WTC11 (cell line): ENCODE results near the gene CORO7. TPM values are rescaled to one million over a fixed set of nuclear protein-coding genes. Genes with fewer than 3 reads are reported as not detected.

Source experiments
- ATAC-seq: fragments of 200-7000 bp; cut with Tn5 transposase; 2 replicates; pipeline ENCODE4 v1.10.0; 2021; ENCODE audit warnings: mild to moderate bottlenecking, moderate library complexity
- CTCF ChIA-PET: fragments of 300-600 bp; sonication (Branson Sonifier 250); formaldehyde crosslinking; loops from one replicate; lab custom pipeline; 2021; ENCODE audit warnings: antibody characterized with exemption; lab: Charles Lee
- POLR2A ChIA-PET: fragments of 350-600 bp; sonication (Branson Sonifier 250); formaldehyde crosslinking; loops from one replicate; lab custom pipeline; 2021; ENCODE audit warnings: antibody characterized with exemption; lab: Charles Lee
- DNase-seq: peaks from one replicate; pipeline ENCODE4 v3.0.0; 2021; ENCODE audit warnings: low spot score
- H3K27ac Mint-ChIP-seq: 2 replicates; pipeline ENCODE4 v1.8.0; 2021; ENCODE audit warnings: mixed read lengths
- H3K27me3 Mint-ChIP-seq: 2 replicates; pipeline ENCODE4 v1.8.0; 2021; ENCODE audit warnings: low read depth, mild to moderate bottlenecking, moderate library complexity, mixed read lengths
- H3K36me3 Mint-ChIP-seq: 2 replicates; pipeline ENCODE4 v1.8.0; 2021; ENCODE audit warnings: mixed read lengths
- H3K4me1 Mint-ChIP-seq: 2 replicates; pipeline ENCODE4 v1.8.0; 2022; ENCODE audit warnings: mixed read lengths
- H3K4me3 Mint-ChIP-seq: 2 replicates; pipeline ENCODE4 v1.8.0; 2021; ENCODE audit warnings: mild to moderate bottlenecking, moderate library complexity, mixed read lengths
- H3K9me3 Mint-ChIP-seq: 2 replicates; pipeline ENCODE4 v1.8.0; 2021; ENCODE audit warnings: mixed read lengths
- AR ChIP-seq: fragments of 250-450 bp; sonication (Bioruptor Pico); IDR thresholded peaks from 2 replicates; pipeline ENCODE4 v1.9.0; 2021; ENCODE audit warnings: mild to moderate bottlenecking
- ATF6 ChIP-seq: sonication (generic); formaldehyde crosslinking; IDR thresholded peaks from 2 replicates; pipeline ENCODE4 v1.8.1; 2023; ENCODE audit warnings: mild to moderate bottlenecking, missing genetic modification reagents
- CREB1 ChIP-seq: sonication (generic); formaldehyde crosslinking; IDR thresholded peaks from 2 replicates; pipeline ENCODE4 v1.8.0; 2023; ENCODE audit warnings: mild to moderate bottlenecking, missing genetic modification reagents
- CREM ChIP-seq: sonication (generic); formaldehyde crosslinking; IDR thresholded peaks from 2 replicates; pipeline ENCODE4 v1.8.1; 2022; ENCODE audit warnings: mild to moderate bottlenecking, missing genetic modification reagents, moderate library complexity
- HMGXB4 ChIP-seq: sonication (generic); formaldehyde crosslinking; IDR thresholded peaks from 2 replicates; pipeline ENCODE4 v1.8.1; 2023; ENCODE audit warnings: mild to moderate bottlenecking, moderate library complexity, missing genetic modification reagents
- MLX ChIP-seq: sonication (generic); formaldehyde crosslinking; IDR thresholded peaks from 2 replicates; pipeline ENCODE4 v1.8.1; 2023; ENCODE audit warnings: mild to moderate bottlenecking, missing genetic modification reagents, moderate library complexity
- NFATC4 ChIP-seq: fragments of 250-450 bp; sonication (Bioruptor Pico); IDR thresholded peaks from 2 replicates; pipeline ENCODE4 v1.9.0; 2021; ENCODE audit warnings: mild to moderate bottlenecking
- NFYB ChIP-seq: sonication (generic); formaldehyde crosslinking; conservative IDR thresholded peaks from 2 replicates; pipeline ENCODE4 v1.8.0; 2022; ENCODE audit warnings: low read depth, missing genetic modification reagents
- OVOL2 ChIP-seq: fragments of 250-450 bp; sonication (Bioruptor Pico); IDR thresholded peaks from 2 replicates; pipeline ENCODE4 v1.9.0; 2021; ENCODE audit warnings: mild to moderate bottlenecking, borderline replicate concordance
- PRRX2 ChIP-seq: fragments of 250-450 bp; sonication (Bioruptor Pico); IDR thresholded peaks from 2 replicates; pipeline ENCODE4 v1.8.0; 2021; ENCODE audit warnings: mild to moderate bottlenecking
- USF2 ChIP-seq: sonication (generic); formaldehyde crosslinking; IDR thresholded peaks from 2 replicates; pipeline ENCODE4 v1.8.1; 2023; ENCODE audit warnings: mild to moderate bottlenecking, missing genetic modification reagents, moderate library complexity
- ZNF121 ChIP-seq: sonication (generic); formaldehyde crosslinking; IDR thresholded peaks from 2 replicates; pipeline ENCODE4 v1.8.0; 2023; ENCODE audit warnings: missing genetic modification reagents
- ZNF138 ChIP-seq: sonication (generic); formaldehyde crosslinking; conservative IDR thresholded peaks from 2 replicates; pipeline ENCODE4 v1.8.1; 2022; ENCODE audit warnings: mild to moderate bottlenecking, moderate library complexity, missing genetic modification reagents
- ZNF232 ChIP-seq: sonication (generic); formaldehyde crosslinking; IDR thresholded peaks from 2 replicates; pipeline ENCODE4 v1.8.0; 2022; ENCODE audit warnings: mild to moderate bottlenecking, missing genetic modification reagents
- ZNF512 ChIP-seq: sonication (generic); formaldehyde crosslinking; IDR thresholded peaks from 2 replicates; pipeline ENCODE4 v1.8.1; 2022; ENCODE audit warnings: missing genetic modification reagents, borderline replicate concordance
- ZNF671 ChIP-seq: fragments of 250-450 bp; sonication (Bioruptor Pico); IDR thresholded peaks from 2 replicates; pipeline ENCODE4 v1.8.0; 2021; ENCODE audit warnings: mild to moderate bottlenecking
- ZSCAN18 ChIP-seq: fragments of 250-450 bp; sonication (Bioruptor Pico); IDR thresholded peaks from 2 replicates; pipeline ENCODE4 v2.1.2; 2022; ENCODE audit warnings: mild to moderate bottlenecking, moderate library complexity
- total RNA-seq: library from RNA; stranded (reverse); gene quantifications from 3 replicates; pipeline ENCODE4 v1.2.3, GENCODE V29; 2021

The CORO7 gene
- total RNA-seq, 1 experiment from 2014 or later: 45.5 TPM

- DNase-seq: no peak
- no peak for TF ChIP-seq HMGXB4 (CRISPR knock-in tag)
- no peak for TF ChIP-seq MLX (CRISPR knock-in tag)
- no peak for TF ChIP-seq ZNF671 (CRISPR knock-in tag)
- TF ChIP-seq ZNF512: no peak
- no peak for TF ChIP-seq ZNF138 (CRISPR knock-in tag)
- no peak for TF ChIP-seq NFATC4 (CRISPR knock-in tag)
- H3K27ac Mint-ChIP-seq: no peak overlapping the region
- CTCF ChIA-PET: interaction anchor here (1.2 to 6.1 kb wide), 6 partner anchors 8 to 71 kb away, joined by 3 to 56 read pairs (median 8); no protein-coding TSS in a partner anchor
- no peak for ATAC-seq
- peaks cover 12% of the 10 kb centered on the region for H3K27me3 Mint-ChIP-seq
- H3K4me3 Mint-ChIP-seq: no peak overlapping the region
- no peaks in the 10 kb centered on the region for H3K9me3 Mint-ChIP-seq
- H3K36me3 Mint-ChIP-seq: no peaks in the 10 kb centered on the region
- POLR2A ChIA-PET: no interaction called here
- peaks cover 34% of the 10 kb centered on the region for H3K4me1 Mint-ChIP-seq
These were observed 97.4 kb downstream of the CORO7 start for GRCh38 chr16:4318967-4319366.

- ATAC-seq (no peak), DNase-seq (no peak)
- Mint-ChIP-seq H3K4me3 (no peak overlapping the region), H3K36me3 (no peaks in the 10 kb centered on the region), H3K27me3 (peaks cover 13% of the 10 kb centered on the region), H3K4me1 (peaks cover 30% of the 10 kb centered on the region), H3K9me3 (no peaks in the 10 kb centered on the region), H3K27ac (peak overlapping the region; percentile 60; the same call in 1 of the 2 replicates)
- POLR2A ChIA-PET: no interaction called here
- no peak for TF ChIP-seq CREB1 (CRISPR knock-in tag)
- no peak for TF ChIP-seq ZSCAN18 (CRISPR knock-in tag)
- no peak for TF ChIP-seq ZNF232 (CRISPR knock-in tag)
- TF ChIP-seq ATF6: no peak
- TF ChIP-seq CREM (CRISPR knock-in tag): no peak
- no peak for TF ChIP-seq AR (CRISPR knock-in tag)
- no peak for TF ChIP-seq USF2
- TF ChIP-seq PRRX2 (CRISPR knock-in tag): no peak
- no peak for TF ChIP-seq NFYB
- no peak for TF ChIP-seq OVOL2 (CRISPR knock-in tag)
- TF ChIP-seq ZNF121 (CRISPR knock-in tag): no peak
- CTCF ChIA-PET: interaction anchor here (1.2 to 6.1 kb wide), 6 partner anchors 9 to 72 kb away, joined by 3 to 56 read pairs (median 8); no protein-coding TSS in a partner anchor
These were observed 97.9 kb downstream of the CORO7 start for GRCh38 chr16:4318451-4318910.
